ENCODE measurements around the gene GKN2.

GKN2 gene

GRCh38 chr2:68917034-68917718, 35.5 kb downstream of the GKN2 start:
- Histone ChIP-seq H3K9ac (ENCODE audit: low read length) (no peak overlapping the region), H3K36me3 (ENCODE audit: control insufficient read depth, insufficient read depth, low read length, severe bottlenecking) (no peaks in the 10 kb centered on the region), H3K4me1 (ENCODE audit: control insufficient read depth, insufficient read depth, low read length) (peaks cover 4% of the 10 kb centered on the region), H3K27me3 (replicated peaks; ENCODE audit: control insufficient read depth, insufficient read depth, low read length) (peaks cover 5% of the 10 kb centered on the region), H3K9me3 (ENCODE audit: control insufficient read depth, low read length) (no peaks in the 10 kb centered on the region), H3K4me3 (ENCODE audit: low read length) (no peak overlapping the region)
- DNase-seq (ENCODE audit: low read depth): peak; percentile 63

DNA sequence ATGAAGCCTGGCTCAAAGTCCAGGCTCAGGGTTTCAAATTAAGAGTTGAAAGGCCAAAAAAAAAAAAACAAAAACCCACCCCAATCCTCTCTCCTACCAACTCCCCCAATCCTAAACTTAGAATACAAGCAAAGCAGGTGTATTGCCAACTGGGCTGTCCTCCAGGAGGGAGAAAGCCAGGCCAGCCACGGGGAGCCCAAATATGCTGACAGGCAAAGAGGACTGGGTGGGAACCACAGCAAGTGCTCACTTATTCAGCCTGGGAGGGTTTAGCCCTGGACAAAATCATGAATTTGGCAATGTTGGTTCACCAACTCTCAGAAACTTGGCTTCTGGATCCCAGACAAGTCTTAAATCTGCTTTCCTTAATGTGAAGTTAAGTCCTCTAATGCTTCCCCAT, 36.5 kb downstream of the GKN2 start:
- Histone ChIP-seq H3K9ac (ENCODE audit: low read length) (no peak overlapping the region), H3K36me3 (ENCODE audit: control insufficient read depth, insufficient read depth, low read length, severe bottlenecking) (no peaks in the 10 kb centered on the region), H3K4me3 (ENCODE audit: low read length) (no peak overlapping the region), H3K9me3 (ENCODE audit: control insufficient read depth, low read length) (no peaks in the 10 kb centered on the region), H3K4me1 (ENCODE audit: control insufficient read depth, insufficient read depth, low read length) (peaks cover 4% of the 10 kb centered on the region), H3K27me3 (replicated peaks; ENCODE audit: control insufficient read depth, insufficient read depth, low read length) (peaks cover 5% of the 10 kb centered on the region)
- no peak for DNase-seq (ENCODE audit: low read depth)

DNA sequence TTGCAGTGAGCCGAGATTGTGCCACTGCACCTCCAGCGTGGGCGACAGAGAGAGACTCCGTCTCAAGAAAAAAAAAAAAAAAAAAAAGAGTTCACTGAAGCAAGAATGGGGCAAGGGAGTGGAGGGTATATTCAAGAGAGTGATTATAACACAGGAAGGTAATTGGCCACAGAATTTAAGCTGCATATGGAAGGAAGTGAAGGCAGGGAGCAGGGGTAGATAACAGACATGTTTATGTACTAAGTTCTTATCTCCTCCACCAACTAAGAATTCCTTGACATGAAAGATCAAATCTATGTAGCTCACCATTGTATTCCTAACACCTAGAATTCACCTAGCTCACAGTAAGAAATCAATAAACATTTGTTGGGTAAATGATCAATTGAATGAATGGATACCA, 37.3 kb downstream of the GKN2 start:
- H3K27me3 ChIP-seq (replicated peaks; ENCODE audit: control insufficient read depth, insufficient read depth, low read length): peaks cover 5% of the 10 kb centered on the region
- H3K4me3 ChIP-seq (ENCODE audit: low read length): no peak overlapping the region
- H3K9me3 ChIP-seq (ENCODE audit: control insufficient read depth, low read length): no peaks in the 10 kb centered on the region
- H3K36me3 ChIP-seq (ENCODE audit: control insufficient read depth, insufficient read depth, low read length, severe bottlenecking): no peaks in the 10 kb centered on the region
- DNase-seq (ENCODE audit: low read depth): no peak
- peaks cover 4% of the 10 kb centered on the region for H3K4me1 ChIP-seq (ENCODE audit: control insufficient read depth, insufficient read depth, low read length)
- H3K9ac ChIP-seq (ENCODE audit: low read length): no peak overlapping the region

- DNase-seq (ENCODE audit: low read depth): no peak
- no peak overlapping the region for H3K9ac ChIP-seq (ENCODE audit: low read length)
- no peaks in the 10 kb centered on the region for H3K36me3 ChIP-seq (ENCODE audit: control insufficient read depth, insufficient read depth, low read length, severe bottlenecking)
- no peaks in the 10 kb centered on the region for H3K9me3 ChIP-seq (ENCODE audit: control insufficient read depth, low read length)
- no peak overlapping the region for H3K4me3 ChIP-seq (ENCODE audit: low read length)
- peaks cover 10% of the 10 kb centered on the region for H3K4me1 ChIP-seq (ENCODE audit: control insufficient read depth, insufficient read depth, low read length)
- peaks cover 5% of the 10 kb centered on the region for H3K27me3 ChIP-seq (replicated peaks; ENCODE audit: control insufficient read depth, insufficient read depth, low read length)
Observed at GRCh38 chr2:68913359-68913758, 39.3 kb downstream of the GKN2 start.

- no peaks in the 10 kb centered on the region for H3K36me3 ChIP-seq (ENCODE audit: control insufficient read depth, insufficient read depth, low read length, severe bottlenecking)
- H3K4me1 ChIP-seq (ENCODE audit: control insufficient read depth, insufficient read depth, low read length): peaks cover 11% of the 10 kb centered on the region
- no peak overlapping the region for H3K4me3 ChIP-seq (ENCODE audit: low read length)
- H3K27me3 ChIP-seq (replicated peaks; ENCODE audit: control insufficient read depth, insufficient read depth, low read length): peaks cover 5% of the 10 kb centered on the region
- no peaks in the 10 kb centered on the region for H3K9me3 ChIP-seq (ENCODE audit: control insufficient read depth, low read length)
- no peak overlapping the region for H3K9ac ChIP-seq (ENCODE audit: low read length)
- no peak for DNase-seq (ENCODE audit: low read depth)
Observed at GRCh38 chr2:68912732-68913131, 40.0 kb downstream of the GKN2 start.

DNA sequence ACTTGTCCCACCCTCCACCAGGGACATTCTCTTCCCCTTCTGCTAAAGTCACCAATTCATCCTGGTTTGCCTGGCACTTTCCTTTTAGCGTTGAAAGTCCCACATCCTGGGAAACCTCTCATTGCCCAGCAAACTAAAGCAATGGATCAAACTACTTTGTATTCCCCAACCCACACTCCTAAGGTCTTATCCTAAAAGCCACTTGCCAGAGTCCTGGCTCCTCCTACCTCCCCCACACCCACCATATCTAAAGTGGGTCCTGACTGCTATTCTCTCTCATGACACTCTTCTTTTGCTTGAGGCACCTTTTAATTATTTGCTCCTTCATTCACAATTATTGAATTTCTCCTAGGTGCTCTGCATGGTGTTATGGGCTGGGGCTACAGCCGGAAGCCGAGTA, 40.6 kb downstream of the GKN2 start:
- Histone ChIP-seq H3K9ac (ENCODE audit: low read length) (no peak overlapping the region), H3K36me3 (ENCODE audit: control insufficient read depth, insufficient read depth, low read length, severe bottlenecking) (no peaks in the 10 kb centered on the region), H3K4me1 (ENCODE audit: control insufficient read depth, insufficient read depth, low read length) (peaks cover 11% of the 10 kb centered on the region), H3K4me3 (ENCODE audit: low read length) (no peak overlapping the region), H3K27me3 (replicated peaks; ENCODE audit: control insufficient read depth, insufficient read depth, low read length) (peaks cover 5% of the 10 kb centered on the region), H3K9me3 (ENCODE audit: control insufficient read depth, low read length) (no peaks in the 10 kb centered on the region)
- no peak for DNase-seq (ENCODE audit: low read depth)

- DNase-seq (ENCODE audit: low read depth): no peak
- Histone ChIP-seq H3K9ac (ENCODE audit: low read length) (no peak overlapping the region), H3K4me1 (ENCODE audit: control insufficient read depth, insufficient read depth, low read length) (peaks cover 11% of the 10 kb centered on the region), H3K4me3 (ENCODE audit: low read length) (no peak overlapping the region), H3K27me3 (replicated peaks; ENCODE audit: control insufficient read depth, insufficient read depth, low read length) (peaks cover 5% of the 10 kb centered on the region), H3K36me3 (ENCODE audit: control insufficient read depth, insufficient read depth, low read length, severe bottlenecking) (no peaks in the 10 kb centered on the region), H3K9me3 (ENCODE audit: control insufficient read depth, low read length) (no peaks in the 10 kb centered on the region)
Observed at GRCh38 chr2:68911709-68912108, 41.0 kb downstream of the GKN2 start.

DNA sequence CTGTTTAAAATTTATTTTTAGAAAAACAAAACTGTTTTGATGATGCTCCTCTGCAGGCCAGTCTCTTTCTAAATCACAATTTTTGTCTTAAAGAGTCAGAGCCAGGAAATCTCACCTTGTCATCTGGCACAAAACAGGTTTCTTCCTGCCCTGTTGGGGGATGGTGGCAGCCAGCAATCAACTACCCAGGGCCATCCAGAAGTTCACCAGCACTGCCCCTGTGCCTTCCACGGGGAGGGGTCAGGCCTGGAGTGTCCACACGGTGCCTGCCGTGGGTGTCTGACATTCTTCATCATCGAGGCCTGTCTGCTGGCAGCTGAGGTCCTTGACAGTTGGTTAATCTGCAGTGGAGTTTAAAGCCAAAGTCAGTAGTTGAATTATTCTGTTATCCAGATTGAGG, 41.4 kb downstream of the GKN2 start:
- peaks cover 5% of the 10 kb centered on the region for H3K27me3 ChIP-seq (replicated peaks; ENCODE audit: control insufficient read depth, insufficient read depth, low read length)
- H3K9me3 ChIP-seq (ENCODE audit: control insufficient read depth, low read length): no peaks in the 10 kb centered on the region
- no peak overlapping the region for H3K4me3 ChIP-seq (ENCODE audit: low read length)
- no peaks in the 10 kb centered on the region for H3K36me3 ChIP-seq (ENCODE audit: control insufficient read depth, insufficient read depth, low read length, severe bottlenecking)
- DNase-seq (ENCODE audit: low read depth): no peak
- H3K9ac ChIP-seq (ENCODE audit: low read length): no peak overlapping the region
- H3K4me1 ChIP-seq (ENCODE audit: control insufficient read depth, insufficient read depth, low read length): peaks cover 10% of the 10 kb centered on the region

GRCh38 chr2:68909793-68910674, 42.7 kb downstream of the GKN2 start:
- H3K27me3 ChIP-seq (replicated peaks; ENCODE audit: control insufficient read depth, insufficient read depth, low read length): peaks cover 5% of the 10 kb centered on the region
- no peak overlapping the region for H3K9ac ChIP-seq (ENCODE audit: low read length)
- no peak overlapping the region for H3K4me3 ChIP-seq (ENCODE audit: low read length)
- peak; percentile 88 for DNase-seq (ENCODE audit: low read depth)
- H3K4me1 ChIP-seq (ENCODE audit: control insufficient read depth, insufficient read depth, low read length): peaks cover 8% of the 10 kb centered on the region
- H3K9me3 ChIP-seq (ENCODE audit: control insufficient read depth, low read length): no peaks in the 10 kb centered on the region
- H3K36me3 ChIP-seq (ENCODE audit: control insufficient read depth, insufficient read depth, low read length, severe bottlenecking): no peaks in the 10 kb centered on the region

DNA sequence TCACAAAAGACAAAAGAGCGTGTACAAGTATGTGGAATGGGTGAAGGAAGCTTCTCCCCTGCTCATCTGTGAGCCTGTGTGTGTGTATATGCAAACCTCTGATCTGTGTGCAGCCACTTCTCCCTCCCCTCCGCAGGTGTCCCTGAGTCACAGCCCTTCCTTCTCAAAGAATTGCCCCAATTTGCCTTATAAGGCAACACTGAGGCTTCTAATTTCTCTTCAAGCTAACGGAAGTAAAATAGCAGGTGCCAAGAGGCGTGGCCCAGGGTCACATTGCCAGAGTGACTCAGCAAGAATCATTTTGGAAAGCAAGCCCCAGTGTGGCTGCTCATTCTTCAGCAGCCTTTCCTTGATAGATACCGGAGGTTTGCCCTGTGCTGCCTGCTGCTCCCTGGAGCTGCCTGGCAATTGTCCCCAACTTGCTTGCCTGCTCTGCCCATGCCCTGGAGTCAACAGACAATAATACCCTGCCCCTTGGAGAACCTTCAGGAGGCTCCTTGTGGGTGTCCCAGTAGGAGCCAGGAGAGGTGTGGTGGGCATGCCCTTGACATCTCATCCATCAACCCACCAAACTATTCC, 44.2 kb downstream of the GKN2 start:
- Histone ChIP-seq H3K27me3 (replicated peaks; ENCODE audit: control insufficient read depth, insufficient read depth, low read length) (no peaks in the 10 kb centered on the region), H3K9me3 (ENCODE audit: control insufficient read depth, low read length) (no peaks in the 10 kb centered on the region), H3K4me1 (ENCODE audit: control insufficient read depth, insufficient read depth, low read length) (peaks cover 8% of the 10 kb centered on the region), H3K4me3 (ENCODE audit: low read length) (no peak overlapping the region), H3K9ac (ENCODE audit: low read length) (no peak overlapping the region), H3K36me3 (ENCODE audit: control insufficient read depth, insufficient read depth, low read length, severe bottlenecking) (no peaks in the 10 kb centered on the region)
- peak; percentile 52 for DNase-seq (ENCODE audit: low read depth)

DNA sequence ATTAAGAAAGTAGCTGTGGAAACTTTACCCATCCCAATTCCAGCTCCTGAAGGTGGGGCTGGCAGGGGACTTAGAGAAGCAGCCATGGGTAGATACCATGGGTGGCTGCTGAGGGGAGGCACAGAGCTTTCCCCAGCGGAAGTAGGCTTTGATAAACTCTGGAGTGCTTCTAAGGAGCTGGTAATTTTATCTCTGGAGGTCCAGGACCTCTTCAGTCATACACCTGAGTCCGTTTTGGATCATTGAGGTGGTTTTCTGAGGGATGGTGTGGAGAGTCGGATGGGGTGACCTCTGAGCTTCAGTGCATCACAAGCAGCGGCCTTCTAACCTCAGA, 44.8 kb downstream of the GKN2 start:
- no peaks in the 10 kb centered on the region for H3K27me3 ChIP-seq (replicated peaks; ENCODE audit: control insufficient read depth, insufficient read depth, low read length)
- H3K4me1 ChIP-seq (ENCODE audit: control insufficient read depth, insufficient read depth, low read length): peaks cover 8% of the 10 kb centered on the region
- no peak overlapping the region for H3K9ac ChIP-seq (ENCODE audit: low read length)
- H3K4me3 ChIP-seq (ENCODE audit: low read length): no peak overlapping the region
- no peak for DNase-seq (ENCODE audit: low read depth)
- no peaks in the 10 kb centered on the region for H3K9me3 ChIP-seq (ENCODE audit: control insufficient read depth, low read length)
- no peaks in the 10 kb centered on the region for H3K36me3 ChIP-seq (ENCODE audit: control insufficient read depth, insufficient read depth, low read length, severe bottlenecking)
